Activated B cell treated with CpG ODN at 0.5 μM for 24 hours (primary cell): ENCODE measurements around the gene BAIAP2L1. TPM values are rescaled to one million over a fixed set of nuclear protein-coding genes. Genes with fewer than 3 reads are reported as not detected.

Experiments
- ATAC-seq: fragments of 200-7000 bp; cut with Tn5 transposase; one replicate; pipeline ENCODE4 v1.10.0; 2021; ENCODE audit warnings: low read depth, mild to moderate bottlenecking, moderate library complexity
- CTCF ChIA-PET: fragments of 350-600 bp; sonication (Branson Sonifier 250); formaldehyde crosslinking; loops from one replicate; lab custom pipeline; 2021; ENCODE audit warnings: antibody characterized with exemption; lab: Charles Lee
- POLR2A ChIA-PET: fragments of 350-600 bp; sonication (Branson Sonifier 250); formaldehyde crosslinking; loops from one replicate; lab custom pipeline; 2021; ENCODE audit warnings: antibody characterized with exemption; lab: Charles Lee
- DNase-seq: peaks from one replicate; pipeline ENCODE4 v3.0.0; 2022
- H3K27ac Mint-ChIP-seq: one replicate; pipeline ENCODE4 v1.8.0; 2020; ENCODE audit warnings: mixed read lengths
- H3K27me3 Mint-ChIP-seq: one replicate; pipeline ENCODE4 v1.8.0; 2021; ENCODE audit warnings: mixed read lengths
- H3K36me3 Mint-ChIP-seq: one replicate; pipeline ENCODE4 v1.8.0; 2021; ENCODE audit warnings: low read depth, mixed read lengths
- H3K4me1 Mint-ChIP-seq: one replicate; pipeline ENCODE4 v1.8.0; 2021; ENCODE audit warnings: mixed read lengths
- H3K4me3 Mint-ChIP-seq: one replicate; pipeline ENCODE4 v1.8.0; 2020; ENCODE audit warnings: mild to moderate bottlenecking, mixed read lengths
- H3K9me3 Mint-ChIP-seq: one replicate; pipeline ENCODE4 v1.8.0; 2020; ENCODE audit warnings: mixed read lengths
- CTCF ChIP-seq: fragments of 200-600 bp; IDR thresholded peaks from one replicate; pipeline ENCODE4 v1.8.0; 2022; ENCODE audit warnings: antibody characterized with exemption, mild to moderate bottlenecking
- intact Hi-C: fragments of 100-400 bp; cut with micrococcal nuclease; formaldehyde crosslinking; loops from one replicate; pipeline ENCODE4 v1.15.1; 2024
- total RNA-seq: library from RNA; stranded (reverse); gene quantifications from 2 replicates; pipeline ENCODE4 v1.2.3, GENCODE V29; 2022

Gene BAIAP2L1
- total RNA-seq, 1 donor from 2014 or later = 8.1 TPM

- ChIA-PET POLR2A (no interaction called here), CTCF (no interaction called here)
- Mint-ChIP-seq H3K36me3 (peaks cover 9% of the 10 kb centered on the region), H3K27ac (no peak overlapping the region), H3K4me1 (no peaks in the 10 kb centered on the region), H3K27me3 (no peaks in the 10 kb centered on the region), H3K9me3 (no peaks in the 10 kb centered on the region), H3K4me3 (no peak overlapping the region)
- TF ChIP-seq CTCF = no peak
- DNase-seq = no peak
- ATAC-seq = no peak
- intact Hi-C loops = no loop called here
Measured at GRCh38 chr7:98305951-98306535, 94.8 kb downstream of the BAIAP2L1 start.

- no peak for TF ChIP-seq CTCF
- intact Hi-C loops = no loop called here
- Mint-ChIP-seq H3K27ac (no peak overlapping the region), H3K9me3 (no peaks in the 10 kb centered on the region), H3K27me3 (no peaks in the 10 kb centered on the region), H3K36me3 (peaks cover 9% of the 10 kb centered on the region), H3K4me1 (no peaks in the 10 kb centered on the region), H3K4me3 (no peak overlapping the region)
- CTCF ChIA-PET = no interaction called here
- POLR2A ChIA-PET = no interaction called here
- DNase-seq (no peak), ATAC-seq (no peak)
Measured at GRCh38 chr7:98303906-98304305, 97.0 kb downstream of the BAIAP2L1 start.

- ChIA-PET POLR2A (interaction anchor here (0.6 kb wide), 1 partner anchor 89 kb away, joined by 3 read pairs; no protein-coding TSS in a partner anchor), CTCF (no interaction called here)
- Mint-ChIP-seq H3K27me3 (no peaks in the 10 kb centered on the region), H3K4me1 (no peaks in the 10 kb centered on the region), H3K4me3 (no peak overlapping the region), H3K36me3 (peaks cover 9% of the 10 kb centered on the region), H3K27ac (no peak overlapping the region), H3K9me3 (no peaks in the 10 kb centered on the region)
- intact Hi-C loops = no loop called here
- no peak for ATAC-seq
- DNase-seq = no peak
- no peak for TF ChIP-seq CTCF
Measured at GRCh38 chr7:98303176-98303865, 97.6 kb downstream of the BAIAP2L1 start.

- H3K4me3 Mint-ChIP-seq = no peak overlapping the region
- H3K27me3 Mint-ChIP-seq = no peaks in the 10 kb centered on the region
- peaks cover 5% of the 10 kb centered on the region for H3K36me3 Mint-ChIP-seq
- intact Hi-C loops = no loop called here
- no peaks in the 10 kb centered on the region for H3K4me1 Mint-ChIP-seq
- ChIA-PET POLR2A (no interaction called here), CTCF (no interaction called here)
- DNase-seq (no peak), ATAC-seq (no peak)
- no peaks in the 10 kb centered on the region for H3K9me3 Mint-ChIP-seq
- no peak overlapping the region for H3K27ac Mint-ChIP-seq
- TF ChIP-seq CTCF = no peak
Measured at GRCh38 chr7:98301693-98302470, 99.0 kb downstream of the BAIAP2L1 start.
